DND-41 (cell line): Measurements from ENCODE around the gene ICAM2.

Source experiments
- ATAC-seq: fragments of 200-7000 bp; cut with Tn5 transposase; 3 replicates; pipeline ENCODE4 v1.9.1; 2021; ENCODE audit warnings: low read depth; ENCODE audit not compliant: insufficient read depth
- DNase-seq: peaks from one replicate; pipeline ENCODE4 v3.0.0-alpha.2; 2020
- H2AFZ ChIP-seq: 2 replicates; pipeline ENCODE4 v1.6.0; 2012; ENCODE audit warnings: low read depth, low read length
- H3K27ac ChIP-seq: 2 replicates; pipeline ENCODE4 v1.5.1; 2012; ENCODE audit warnings: low read length, inconsistent platforms
- H3K27me3 ChIP-seq: fragments of 200-600 bp; sonication (generic); 2 replicates; pipeline ENCODE4 v1.6.0; 2012; ENCODE audit warnings: low read length, mild to moderate bottlenecking, inconsistent platforms; ENCODE audit not compliant: insufficient read depth, poor library complexity
- H3K36me3 ChIP-seq: 2 replicates; pipeline ENCODE4 v1.5.1; 2012; ENCODE audit warnings: low read length, inconsistent platforms; ENCODE audit not compliant: insufficient read depth
- H3K4me1 ChIP-seq: 2 replicates; pipeline ENCODE4 v1.5.1; 2012; ENCODE audit warnings: mild to moderate bottlenecking, low read length; ENCODE audit not compliant: insufficient read depth
- H3K4me2 ChIP-seq: 2 replicates; pipeline ENCODE4 v1.6.0; 2012; ENCODE audit warnings: mild to moderate bottlenecking, moderate library complexity, low read length, inconsistent platforms; ENCODE audit not compliant: insufficient read depth
- H3K4me3 ChIP-seq, 2 experiments: fragments of 200-600 bp in 1 of 2; shearing (Covaris generic) in 1 of 2; 2 replicates each; pipeline ENCODE4 v1.5.1; 2012 to 2016; ENCODE audit warnings: inconsistent platforms in 2 of 2, low read length in 2 of 2, mild to moderate bottlenecking in 2 of 2, low read depth in 1 of 2, moderate library complexity in 1 of 2
- H3K79me2 ChIP-seq: 2 replicates; pipeline ENCODE4 v1.6.0; 2012; ENCODE audit warnings: low read length, inconsistent platforms; ENCODE audit not compliant: insufficient read depth
- H3K9ac ChIP-seq: 2 replicates; pipeline ENCODE4 v1.6.0; 2012; ENCODE audit warnings: low read depth, mild to moderate bottlenecking, inconsistent platforms, low read length, moderate library complexity
- H3K9me3 ChIP-seq: 2 replicates; pipeline ENCODE4 v1.5.1; 2012; ENCODE audit warnings: low read length, moderate library complexity, mild to moderate bottlenecking, inconsistent platforms; ENCODE audit not compliant: insufficient read depth, severe bottlenecking
- H4K20me1 ChIP-seq: 2 replicates; pipeline ENCODE4 v1.6.0; 2012; ENCODE audit warnings: low read length; ENCODE audit not compliant: insufficient read depth
- EZH2 ChIP-seq: IDR thresholded peaks from 3 replicates; pipeline ENCODE4 v1.6.1; 2012; ENCODE audit warnings: borderline replicate concordance, low read depth, mild to moderate bottlenecking, moderate library complexity, low read length, inconsistent platforms; ENCODE audit not compliant: severe bottlenecking
- TF ChIP-seq, protein P1 (sequence below): IDR thresholded peaks from 2 replicates; pipeline ENCODE4 v1.5.1; 2012; ENCODE audit warnings: borderline replicate concordance, low read length, moderate library complexity, mild to moderate bottlenecking; ENCODE audit not compliant: poor library complexity, severe bottlenecking; ENCODE audit errors: extremely low read depth

Gene ICAM2

DNA sequence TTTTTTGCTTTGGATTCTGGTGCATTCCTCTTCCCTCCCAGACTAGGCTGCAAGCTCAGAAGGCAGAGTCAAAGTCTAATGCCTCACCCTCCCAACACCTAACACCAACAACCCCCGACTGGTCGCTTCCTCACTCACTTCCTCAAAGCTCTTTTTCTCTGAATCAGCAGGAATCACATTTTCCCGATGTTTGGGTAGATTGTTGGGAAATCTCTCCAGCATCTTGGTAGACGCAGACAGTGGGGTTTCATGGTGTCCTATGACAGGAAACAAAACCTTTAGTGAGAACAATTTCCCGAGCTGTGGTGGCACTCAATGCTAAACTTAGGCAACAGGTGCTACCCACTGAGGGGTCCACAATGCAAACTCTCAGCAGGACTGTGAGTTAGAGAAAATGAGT is 39.9 kb upstream of the ICAM2 start:
- no peaks in the 10 kb centered on the region for H3K79me2 ChIP-seq
- no peak overlapping the region for H3K4me3 ChIP-seq
- no peaks in the 10 kb centered on the region for H4K20me1 ChIP-seq
- H3K36me3 ChIP-seq: peaks cover 16% of the 10 kb centered on the region
- no peak overlapping the region for H3K9ac ChIP-seq
- no peak overlapping the region for H2AFZ ChIP-seq
- 0 out of 2 replicates have a peak overlapping the region, but pooled peaks have one; percentile 29 for H3K27ac ChIP-seq
- no peak for TF ChIP-seq EZH2
- TF ChIP-seq, protein P1, sequence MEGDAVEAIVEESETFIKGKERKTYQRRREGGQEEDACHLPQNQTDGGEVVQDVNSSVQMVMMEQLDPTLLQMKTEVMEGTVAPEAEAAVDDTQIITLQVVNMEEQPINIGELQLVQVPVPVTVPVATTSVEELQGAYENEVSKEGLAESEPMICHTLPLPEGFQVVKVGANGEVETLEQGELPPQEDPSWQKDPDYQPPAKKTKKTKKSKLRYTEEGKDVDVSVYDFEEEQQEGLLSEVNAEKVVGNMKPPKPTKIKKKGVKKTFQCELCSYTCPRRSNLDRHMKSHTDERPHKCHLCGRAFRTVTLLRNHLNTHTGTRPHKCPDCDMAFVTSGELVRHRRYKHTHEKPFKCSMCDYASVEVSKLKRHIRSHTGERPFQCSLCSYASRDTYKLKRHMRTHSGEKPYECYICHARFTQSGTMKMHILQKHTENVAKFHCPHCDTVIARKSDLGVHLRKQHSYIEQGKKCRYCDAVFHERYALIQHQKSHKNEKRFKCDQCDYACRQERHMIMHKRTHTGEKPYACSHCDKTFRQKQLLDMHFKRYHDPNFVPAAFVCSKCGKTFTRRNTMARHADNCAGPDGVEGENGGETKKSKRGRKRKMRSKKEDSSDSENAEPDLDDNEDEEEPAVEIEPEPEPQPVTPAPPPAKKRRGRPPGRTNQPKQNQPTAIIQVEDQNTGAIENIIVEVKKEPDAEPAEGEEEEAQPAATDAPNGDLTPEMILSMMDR: no peak
- no peak overlapping the region for H3K4me2 ChIP-seq
- H3K9me3 ChIP-seq: no peaks in the 10 kb centered on the region
- no peaks in the 10 kb centered on the region for H3K27me3 ChIP-seq
- peaks cover 2% of the 10 kb centered on the region; the same call in 1 of the 2 replicates for H3K4me1 ChIP-seq
- ATAC-seq (no peak), DNase-seq (no peak)

DNA sequence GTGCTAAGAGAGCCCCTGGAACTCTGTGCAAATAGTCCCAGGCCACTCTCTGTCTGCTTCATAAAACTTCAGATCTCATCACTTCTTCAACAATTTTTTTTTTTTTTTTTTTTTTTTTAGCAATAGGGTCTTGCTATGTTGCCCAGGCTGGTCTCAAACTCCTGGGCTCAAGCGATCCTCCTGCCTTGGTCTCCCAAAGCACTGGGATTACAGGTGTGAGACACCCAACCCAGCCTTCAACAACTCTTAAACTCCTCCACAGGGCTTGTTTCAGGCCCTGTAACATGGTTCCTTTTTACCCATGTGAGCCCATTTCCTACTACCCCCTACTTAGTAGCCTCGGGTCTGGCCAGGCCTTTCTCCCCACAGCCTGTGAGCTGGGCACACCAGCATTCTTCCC is 39.3 kb upstream of the ICAM2 start:
- DNase-seq (no peak), ATAC-seq (no peak)
- Histone ChIP-seq H3K79me2 (no peaks in the 10 kb centered on the region), H3K9me3 (no peaks in the 10 kb centered on the region), H4K20me1 (no peaks in the 10 kb centered on the region), H3K4me2 (no peak overlapping the region), H3K9ac (no peak overlapping the region), H3K36me3 (peaks cover 18% of the 10 kb centered on the region), H3K4me3 (no peak overlapping the region), H2AFZ (no peak overlapping the region), H3K27me3 (no peaks in the 10 kb centered on the region), H3K4me1 (peaks cover 2% of the 10 kb centered on the region; the same call in 1 of the 2 replicates), H3K27ac (no peak overlapping the region)
- TF ChIP-seq EZH2: no peak
- TF ChIP-seq, protein P1: no peak

DNA sequence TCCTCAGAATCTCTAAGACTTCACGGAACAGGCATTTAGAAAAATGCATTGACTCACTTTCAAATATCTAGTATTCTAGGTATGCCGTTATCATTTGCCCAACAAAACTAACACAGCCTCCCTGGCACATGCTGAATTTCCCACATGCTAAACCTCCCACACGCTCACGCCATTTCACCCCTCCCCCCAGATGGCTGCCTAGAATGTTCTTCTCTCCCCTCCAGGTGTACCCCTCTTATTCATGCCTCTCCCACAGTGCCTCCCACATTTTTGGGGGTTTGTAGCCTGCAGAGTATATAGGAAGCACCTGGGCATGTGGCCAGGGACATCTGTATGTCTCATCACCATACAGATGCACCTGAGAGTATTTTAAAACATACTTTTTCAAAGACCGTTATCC is 38.2 kb upstream of the ICAM2 start:
- no peaks in the 10 kb centered on the region for H3K9me3 ChIP-seq
- H3K27me3 ChIP-seq: no peaks in the 10 kb centered on the region
- no peak overlapping the region for H2AFZ ChIP-seq
- ATAC-seq (no peak), DNase-seq (peak; percentile 10)
- no peaks in the 10 kb centered on the region for H4K20me1 ChIP-seq
- H3K27ac ChIP-seq: no peak overlapping the region
- peaks cover 23% of the 10 kb centered on the region for H3K36me3 ChIP-seq
- TF ChIP-seq, protein P1: no peak
- no peak for TF ChIP-seq EZH2
- H3K9ac ChIP-seq: no peak overlapping the region
- H3K4me3 ChIP-seq: no peak overlapping the region
- H3K79me2 ChIP-seq: no peaks in the 10 kb centered on the region
- no peak overlapping the region for H3K4me2 ChIP-seq
- peaks cover 2% of the 10 kb centered on the region; the same call in 1 of the 2 replicates for H3K4me1 ChIP-seq
